Keratinocyte (primary cell): ENCODE data around the gene SFT2D1.

Source experiments
- EZH2 ChIP-seq: IDR thresholded peaks from one replicate; pipeline ENCODE4 v1.6.1; 2012; ENCODE audit warnings: inconsistent platforms, mild to moderate bottlenecking, low read length, moderate library complexity
- TF ChIP-seq, protein P1 (sequence below), 3 experiments: IDR thresholded peaks in 1 of 3; conservative IDR thresholded peaks in 1 of 3; optimal IDR thresholded peaks in 1 of 3; 2 replicates in 2 of 3; 3 replicates in 1 of 3; pipeline versions ENCODE3 to v1.5.1; 2011; ENCODE audit warnings: low read length in 3 of 3, mild to moderate bottlenecking in 3 of 3, moderate library complexity in 2 of 3, control low read depth in 1 of 3, inconsistent platforms in 1 of 3; ENCODE audit not compliant: insufficient read depth in 2 of 3; ENCODE audit errors: extremely low read depth in 1 of 3

GRCh38 chr6:166282394-166283032, 59.8 kb downstream of the SFT2D1 start:
- TF ChIP-seq, protein P1, sequence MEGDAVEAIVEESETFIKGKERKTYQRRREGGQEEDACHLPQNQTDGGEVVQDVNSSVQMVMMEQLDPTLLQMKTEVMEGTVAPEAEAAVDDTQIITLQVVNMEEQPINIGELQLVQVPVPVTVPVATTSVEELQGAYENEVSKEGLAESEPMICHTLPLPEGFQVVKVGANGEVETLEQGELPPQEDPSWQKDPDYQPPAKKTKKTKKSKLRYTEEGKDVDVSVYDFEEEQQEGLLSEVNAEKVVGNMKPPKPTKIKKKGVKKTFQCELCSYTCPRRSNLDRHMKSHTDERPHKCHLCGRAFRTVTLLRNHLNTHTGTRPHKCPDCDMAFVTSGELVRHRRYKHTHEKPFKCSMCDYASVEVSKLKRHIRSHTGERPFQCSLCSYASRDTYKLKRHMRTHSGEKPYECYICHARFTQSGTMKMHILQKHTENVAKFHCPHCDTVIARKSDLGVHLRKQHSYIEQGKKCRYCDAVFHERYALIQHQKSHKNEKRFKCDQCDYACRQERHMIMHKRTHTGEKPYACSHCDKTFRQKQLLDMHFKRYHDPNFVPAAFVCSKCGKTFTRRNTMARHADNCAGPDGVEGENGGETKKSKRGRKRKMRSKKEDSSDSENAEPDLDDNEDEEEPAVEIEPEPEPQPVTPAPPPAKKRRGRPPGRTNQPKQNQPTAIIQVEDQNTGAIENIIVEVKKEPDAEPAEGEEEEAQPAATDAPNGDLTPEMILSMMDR (optimal IDR thresholded peaks at IDR 0.05 in 1 of 3, IDR thresholded peaks at IDR 0.05 in 1 of 3, conservative IDR thresholded peaks at IDR 0.05 in 1 of 3; ENCODE audit: extremely low read depth in 1 of 3, insufficient read depth in 2 of 3, low read length in 3 of 3): no peak
- no peak for TF ChIP-seq EZH2
